ENCODE measurements around the gene ZGLP1.
A peak's percentile ranks its signal among the peaks of the same experiment; 100 is the strongest.
"Not testable (repeated sequence)": the region's sequence is repeated elsewhere in the genome, so short reads cannot be mapped to it uniquely, and the experiment has no call there.

The ZGLP1 gene

GRCh38 chr19:10309423-10309822, at the start of gene ZGLP1:
TSS of gene ZGLP1 (minus strand) at chr19:10309815.
- no peak for DNase-seq

GRCh38 chr19:10356431-10356830, 46.8 kb upstream of the ZGLP1 start:
- DNase-seq = no peak

DNA sequence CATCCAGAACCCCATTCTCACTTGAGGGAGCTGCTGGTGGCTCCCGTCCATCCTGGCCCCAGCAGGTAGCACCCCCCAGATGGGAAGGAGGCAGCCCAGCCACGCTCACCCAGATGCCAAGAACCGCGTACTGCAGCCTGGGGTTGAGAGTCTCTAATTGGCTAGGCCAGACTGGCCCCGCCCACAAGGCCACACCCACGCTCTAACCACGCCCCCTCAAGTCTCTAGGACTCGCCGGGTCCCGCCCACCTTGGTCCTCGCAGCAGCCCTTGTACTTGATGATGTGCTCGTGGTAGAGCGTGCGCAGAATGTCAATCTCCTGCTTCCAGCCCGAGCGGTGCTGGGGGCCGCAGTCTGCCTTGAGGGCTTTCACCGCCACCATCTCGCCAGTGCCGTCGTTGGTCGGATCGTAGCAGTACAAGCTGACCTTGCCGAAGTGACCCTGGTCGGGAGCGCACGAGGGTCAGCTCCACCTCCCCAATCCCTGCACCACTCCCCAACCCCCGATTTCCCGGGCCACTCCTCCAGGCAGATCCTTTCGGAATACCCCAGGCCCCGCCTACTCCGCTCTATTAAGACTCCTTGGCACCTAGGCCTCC, 44.3 kb upstream of the ZGLP1 start:
- no peak for DNase-seq

DNA sequence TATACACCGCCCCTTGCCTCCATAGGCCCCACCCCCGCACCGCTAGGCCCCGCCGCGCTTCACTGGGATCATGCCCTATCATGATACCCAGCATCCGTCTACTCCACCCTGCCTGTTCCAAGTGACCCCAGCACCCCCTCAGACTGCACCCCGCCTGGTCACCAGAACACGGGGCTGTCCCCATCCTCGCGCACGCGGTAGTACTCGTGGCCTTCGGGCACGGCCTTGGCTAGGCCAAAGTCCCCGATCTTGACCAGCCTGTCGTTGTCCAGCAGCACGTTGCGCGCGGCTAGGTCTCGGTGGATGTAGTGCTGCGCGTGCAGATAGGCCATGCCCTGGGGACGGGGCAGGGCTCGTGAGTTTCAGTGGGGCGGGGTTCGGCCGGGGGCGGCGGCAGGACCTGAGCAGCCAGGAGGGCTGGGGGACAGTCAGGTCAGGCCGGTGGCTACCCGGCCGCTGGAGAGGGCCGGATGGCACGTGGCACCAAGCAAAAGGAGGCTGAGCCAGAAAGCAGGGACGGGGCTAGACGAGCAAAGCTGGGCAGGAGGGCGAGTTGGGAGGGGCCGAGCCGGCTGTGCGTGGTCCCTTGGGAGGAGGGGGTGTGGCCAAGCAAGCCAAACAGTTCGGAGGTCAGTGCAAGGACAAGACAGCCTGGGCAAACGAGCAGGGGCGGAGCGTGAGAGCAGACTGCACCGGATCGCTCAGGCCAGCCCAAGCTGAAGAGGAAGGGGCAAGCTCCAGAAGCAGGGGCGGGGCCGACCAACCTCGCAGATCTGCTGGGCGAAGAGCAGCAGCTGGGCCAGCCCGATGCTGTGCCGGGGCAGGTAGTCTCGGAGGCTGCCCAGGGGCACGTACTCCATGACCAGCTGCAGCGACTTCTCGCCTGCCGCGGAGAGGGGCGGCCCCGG, 43.4 kb upstream of the ZGLP1 start:
- no peak for DNase-seq

DNA sequence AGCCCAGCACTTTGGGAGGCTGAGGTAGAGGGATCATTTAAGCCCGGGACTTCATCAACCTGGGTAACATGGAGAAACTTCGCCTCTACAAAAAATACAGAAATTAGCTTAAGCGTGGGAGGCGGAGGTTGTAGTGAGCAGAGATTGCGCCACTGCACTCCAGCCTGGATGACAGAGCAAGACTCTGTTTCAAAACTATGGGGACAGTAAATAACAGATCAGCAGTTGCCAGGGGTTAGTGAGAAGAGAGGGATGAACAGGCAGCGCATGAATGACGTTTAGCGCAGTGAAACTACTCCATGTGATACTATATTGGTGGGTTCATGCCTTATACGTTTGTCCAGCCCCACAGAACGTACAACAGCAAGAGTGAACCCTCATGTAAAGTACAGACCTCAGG, 36.9 kb upstream of the ZGLP1 start:
- DNase-seq = peak in 1 of 51 donors; percentile 3

DNA sequence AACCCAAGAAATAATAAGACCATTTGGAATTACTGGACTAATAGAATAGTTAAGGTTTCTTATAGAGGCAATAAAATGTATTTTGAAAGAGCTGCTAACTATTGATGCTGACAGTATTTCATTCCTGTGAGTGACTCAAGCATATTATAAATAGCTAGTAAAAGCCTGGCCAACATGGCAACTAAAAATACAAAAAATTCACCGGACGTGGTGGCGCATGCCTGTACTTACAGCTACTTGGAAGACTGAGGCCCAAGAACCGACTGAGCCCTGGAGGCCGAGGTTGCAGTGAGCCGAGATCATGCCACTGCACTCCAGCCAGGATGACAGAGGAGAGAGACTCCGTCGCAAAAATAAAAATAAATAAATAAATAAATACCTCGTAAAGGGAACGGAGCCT, 35.2 kb upstream of the ZGLP1 start:
- DNase-seq = no peak

- no peak for DNase-seq
These were observed 33.9 kb upstream of the ZGLP1 start for GRCh38 chr19:10343495-10343894.

DNA sequence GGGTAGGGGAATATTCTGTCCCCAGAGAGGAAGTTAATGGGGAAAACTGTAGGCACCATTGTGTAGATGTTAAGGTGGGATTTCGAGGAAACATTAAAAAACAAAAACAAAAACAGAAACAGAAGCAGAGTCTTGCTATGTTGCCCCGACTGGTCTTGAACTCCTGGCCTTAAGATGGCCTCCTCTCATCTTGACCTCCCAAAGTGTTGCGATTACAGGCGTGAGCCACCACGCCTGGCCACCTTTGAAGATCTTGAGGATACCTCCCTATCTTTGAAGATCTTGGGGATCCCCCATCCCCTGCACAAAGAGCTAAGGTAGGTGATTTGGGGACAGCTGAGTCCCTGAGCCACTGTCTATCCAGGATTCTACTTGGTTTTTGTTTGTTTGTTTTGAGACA, 30.4 kb upstream of the ZGLP1 start:
- DNase-seq = no peak

DNA sequence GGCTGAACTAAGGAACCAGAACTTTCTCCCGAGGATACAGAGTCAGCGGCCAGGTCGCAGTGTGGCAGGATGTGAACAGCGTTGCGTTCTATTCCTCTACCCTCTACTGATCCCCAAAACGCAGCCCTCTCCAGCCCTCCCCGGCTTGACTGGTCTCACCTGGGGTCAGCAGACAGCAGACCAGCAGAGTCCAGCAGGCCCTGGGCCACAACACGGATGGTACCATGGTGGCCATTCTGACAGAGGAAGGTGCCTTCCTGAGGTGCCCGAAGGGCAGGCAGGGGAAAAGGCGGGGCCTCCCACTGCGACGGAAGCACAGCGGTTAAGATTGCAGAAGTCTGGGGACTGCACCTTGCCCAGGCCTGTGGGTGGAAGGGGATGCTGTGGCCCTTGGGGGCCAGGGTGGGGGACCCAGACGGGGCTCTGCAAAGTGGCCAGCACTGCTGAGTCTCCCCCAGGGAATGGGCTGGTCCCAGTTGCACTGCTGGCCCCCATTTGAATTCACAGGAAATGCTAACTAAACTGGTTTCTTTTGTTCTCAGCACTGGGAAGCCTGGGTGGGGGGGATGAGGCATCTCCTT, 29.9 kb upstream of the ZGLP1 start, which contains the start of gene ICAM3:
ICAM3 (minus strand) TSS at position 245 of the 581 bp plus-strand sequence; CDS start at position 235, 10 bp downstream.
- DNase-seq = no peak

- DNase-seq = no peak
These were observed 29.3 kb upstream of the ZGLP1 start for GRCh38 chr19:10338940-10339339.

DNA sequence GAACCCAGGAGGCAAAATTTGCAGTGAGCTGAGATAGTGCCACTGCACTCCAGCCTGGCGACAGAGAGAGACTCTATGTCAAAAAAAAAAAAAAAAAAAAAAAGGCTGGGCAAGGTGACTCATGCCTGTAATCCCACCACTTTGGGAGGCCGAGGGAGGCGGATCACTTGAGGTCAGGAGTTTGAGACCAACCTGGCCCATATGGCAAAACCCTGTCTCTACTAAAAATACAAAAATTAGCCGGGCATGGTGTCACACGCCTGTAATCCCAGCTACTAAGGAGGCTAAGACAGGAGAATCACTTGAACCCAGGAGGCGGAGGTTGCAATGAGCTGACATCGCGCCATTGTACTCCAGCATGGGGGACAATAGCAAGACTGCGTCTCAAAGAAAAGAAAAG, 27.1 kb upstream of the ZGLP1 start:
- not testable (repeated sequence) for DNase-seq

GRCh38 chr19:10335352-10335985, 25.9 kb upstream of the ZGLP1 start:
- DNase-seq = peak in 19 of 51 donors; percentile 5 to 49 (median 24)

DNA sequence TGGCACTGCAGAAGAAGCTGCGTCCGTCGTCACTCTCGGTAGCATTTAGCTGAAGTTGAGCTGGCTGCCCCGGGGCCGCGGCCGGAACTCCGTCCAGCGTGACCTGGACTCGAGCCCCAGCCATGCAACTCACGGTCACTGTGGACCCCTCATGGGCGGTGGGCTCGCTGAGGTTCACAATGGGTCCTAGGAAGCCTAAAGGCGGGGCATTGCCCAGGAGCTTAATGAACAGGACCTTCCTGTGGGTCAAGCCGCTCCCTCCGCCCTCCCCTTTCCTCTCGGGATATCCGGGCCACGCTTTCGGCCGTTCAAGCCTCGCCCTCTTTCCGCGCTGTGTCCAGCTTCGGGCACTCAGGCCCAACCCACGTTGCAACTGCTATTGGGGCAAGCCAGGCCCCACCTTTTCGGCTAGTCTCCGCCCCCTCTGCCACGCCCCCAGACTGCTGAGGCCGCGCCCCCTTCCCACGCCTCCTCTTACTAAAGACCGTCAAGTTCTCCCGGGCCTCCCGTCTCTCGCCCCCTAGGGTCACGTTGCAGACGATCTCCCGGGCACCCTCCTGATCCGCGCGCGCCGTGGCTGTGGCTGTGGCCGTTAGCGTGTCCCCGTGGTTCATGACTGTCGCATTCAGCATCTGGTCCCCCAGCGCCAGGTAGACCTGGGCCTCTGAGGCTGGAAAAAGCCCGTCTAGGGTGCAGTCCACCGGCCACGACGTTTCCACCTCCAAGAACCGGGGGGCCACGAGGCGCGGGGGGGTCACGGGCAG, 25.2 kb upstream of the ZGLP1 start:
- DNase-seq = peak in 50 of 51 donors; percentile 3 to 81 (median 61)

DNA sequence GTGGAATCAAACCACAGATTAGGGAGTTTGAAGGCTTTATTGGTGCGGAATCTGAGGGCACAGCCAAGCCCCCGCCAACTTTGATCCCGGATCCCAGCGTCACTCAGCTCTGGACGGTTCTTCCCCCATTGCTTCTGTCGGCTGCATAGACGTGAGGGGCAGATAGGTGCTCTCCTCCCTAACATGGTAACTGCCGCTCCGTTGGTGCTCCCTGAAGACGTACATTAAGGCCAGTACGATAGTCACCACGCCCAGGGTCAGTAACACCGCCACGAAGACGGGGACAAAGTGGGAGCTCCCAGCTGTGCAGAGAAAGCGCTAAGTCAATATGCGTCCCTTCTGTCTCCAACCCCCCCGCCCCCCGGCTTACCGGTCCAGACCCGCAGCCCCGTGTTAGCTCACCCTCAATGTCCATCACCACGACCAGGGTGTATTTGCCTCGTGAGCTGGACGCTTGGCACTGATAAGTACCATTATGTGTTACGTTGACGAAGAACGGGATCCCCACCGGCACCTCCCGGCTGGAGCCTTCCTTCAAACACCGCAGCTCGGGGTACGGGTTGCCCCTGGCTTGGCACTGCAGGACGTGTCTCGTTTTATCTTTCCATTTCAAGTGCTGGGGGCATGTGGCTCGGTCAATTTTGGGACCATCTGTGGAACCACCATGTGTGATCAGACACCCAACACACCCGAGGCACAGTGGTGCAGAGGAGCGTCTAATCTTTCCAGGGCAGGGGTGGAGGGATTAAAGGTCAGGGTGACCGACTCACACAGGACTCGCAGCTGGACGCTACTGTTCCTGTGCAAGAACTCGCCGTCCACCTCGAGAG, 24.4 kb upstream of the ZGLP1 start:
- no peak for DNase-seq

DNA sequence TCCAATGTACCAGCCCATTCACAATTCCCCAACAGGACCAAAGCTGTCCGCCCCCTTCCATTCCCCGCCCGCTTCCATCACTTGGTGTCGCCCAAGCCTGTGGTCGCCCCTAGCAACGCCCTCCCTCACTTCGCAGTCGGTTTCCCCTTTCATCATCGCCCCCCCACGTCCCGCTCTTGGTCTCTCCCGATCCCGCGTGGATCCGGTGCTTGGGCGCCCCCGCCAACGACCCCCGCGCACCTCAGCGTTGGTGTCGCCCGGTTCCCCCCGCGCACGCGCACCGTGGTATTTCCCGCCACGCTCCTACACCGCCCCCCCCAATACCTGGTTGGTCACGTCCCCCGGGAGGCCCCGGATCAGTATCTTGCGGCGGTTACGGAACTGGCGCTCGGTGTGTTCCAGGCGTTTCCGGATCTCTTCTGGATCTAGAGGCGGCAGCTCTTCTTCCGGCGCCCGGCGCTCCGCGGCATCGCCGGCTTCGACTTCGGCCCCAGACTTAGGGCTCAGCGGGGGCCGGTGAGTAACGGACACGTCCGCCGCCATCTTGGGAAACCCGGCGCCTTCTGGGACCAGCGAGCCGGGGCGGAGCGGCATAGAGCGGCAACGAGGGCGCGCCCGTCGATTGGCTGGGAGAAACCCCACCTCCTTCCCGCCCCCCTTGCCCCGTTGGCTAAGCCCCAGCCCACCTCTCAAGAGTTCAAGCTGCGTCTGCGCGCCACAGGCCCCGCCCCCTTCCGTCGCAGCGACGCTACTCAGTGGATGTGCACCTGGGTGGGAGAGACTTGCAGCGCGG, 23.5 kb upstream of the ZGLP1 start, which contains the start of gene RAVER1:
RAVER1 (minus strand) TSS at position 565 of the 793 bp plus-strand sequence; CDS start at position 543, 22 bp downstream.
- peak; percentile 82 to 98 (median 95) for DNase-seq

GRCh38 chr19:10332158-10332964, 22.7 kb upstream of the ZGLP1 start:
- DNase-seq = no peak

DNA sequence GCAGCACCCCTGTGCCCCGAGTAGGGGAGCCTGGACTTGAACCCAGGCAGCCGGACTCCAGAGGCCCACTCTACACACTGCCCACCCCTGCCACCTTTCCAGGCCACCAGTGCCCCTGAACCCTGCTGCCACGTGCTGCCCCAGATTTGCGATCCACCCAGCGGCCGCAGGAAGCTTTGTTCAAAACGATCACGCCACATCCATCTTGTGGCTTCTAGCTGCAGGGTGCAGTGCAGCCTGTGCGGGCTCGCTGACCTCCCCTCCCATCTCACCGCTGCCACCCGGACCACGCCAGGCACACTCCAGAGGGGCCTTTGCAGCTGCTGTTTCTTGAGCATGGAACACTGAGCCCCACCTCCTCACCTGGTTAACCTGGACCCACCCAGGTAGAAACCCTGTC, 19.9 kb upstream of the ZGLP1 start:
- no peak for DNase-seq
